Measurements from ENCODE around the gene MYH6. TPM values are rescaled to one million over a fixed set of nuclear protein-coding genes. Genes with fewer than 3 reads are reported as not detected.
"Not testable (repeated sequence)": the region's sequence is repeated elsewhere in the genome, so short reads cannot be mapped to it uniquely, and the experiment has no call there.

Gene MYH6
- polyA plus RNA-seq, 4 donors = 0.01 to 52.1 (median 1.1) TPM

DNA sequence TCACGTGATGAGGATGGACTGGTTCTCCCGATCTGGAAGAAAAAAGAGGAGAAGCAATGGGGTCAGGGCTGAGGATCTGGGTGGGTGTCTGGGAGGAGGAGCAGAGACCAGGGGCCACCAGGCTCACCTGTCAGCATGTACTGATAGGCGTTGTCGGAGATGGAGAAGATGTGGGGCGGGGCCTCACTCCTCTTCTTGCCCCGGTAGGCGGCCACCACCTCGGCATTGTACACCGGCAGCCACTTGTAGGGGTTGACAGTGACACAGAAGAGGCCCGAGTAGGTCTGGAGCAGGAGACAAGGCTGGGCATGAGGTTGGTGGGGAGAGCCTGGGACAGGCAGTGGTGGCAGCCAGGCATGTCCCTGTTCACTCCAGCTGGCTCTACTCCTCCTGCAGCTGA is 3.0 kb downstream of the MYH6 start:
- no peak overlapping the region for H3K4me3 ChIP-seq (ENCODE audit: low read depth in 1 of 3, low read length in 3 of 3)
- H3K9me3 ChIP-seq (ENCODE audit: control insufficient read depth in 2 of 2, insufficient read depth in 1 of 2, low read depth in 1 of 2, low read length in 1 of 2) = no peaks in the 10 kb centered on the region
- no peak overlapping the region for H3K27ac ChIP-seq (ENCODE audit: low read depth in 1 of 3, low read length in 2 of 3)
- FAIRE-seq = no peak
- no peaks in the 10 kb centered on the region for H3K4me1 ChIP-seq (ENCODE audit: control insufficient read depth in 3 of 3, insufficient read depth in 2 of 3, low read depth in 1 of 3, low read length in 2 of 3)
- peaks cover 0 to 13% (median 0%) of the 10 kb centered on the region in 3 donors for H3K27me3 ChIP-seq (ENCODE audit: control insufficient read depth in 3 of 3, insufficient read depth in 3 of 3, low read length in 3 of 3)
- no peak for DNase-seq
- no peaks in the 10 kb centered on the region for H3K36me3 ChIP-seq (ENCODE audit: control insufficient read depth in 3 of 3, insufficient read depth in 2 of 3, low read depth in 1 of 3, low read length in 3 of 3)
- WGBS, 3 donors = 62 to 78% (median 67%) methylated on average over 9 to 10 of the region's 10 CpGs

DNA sequence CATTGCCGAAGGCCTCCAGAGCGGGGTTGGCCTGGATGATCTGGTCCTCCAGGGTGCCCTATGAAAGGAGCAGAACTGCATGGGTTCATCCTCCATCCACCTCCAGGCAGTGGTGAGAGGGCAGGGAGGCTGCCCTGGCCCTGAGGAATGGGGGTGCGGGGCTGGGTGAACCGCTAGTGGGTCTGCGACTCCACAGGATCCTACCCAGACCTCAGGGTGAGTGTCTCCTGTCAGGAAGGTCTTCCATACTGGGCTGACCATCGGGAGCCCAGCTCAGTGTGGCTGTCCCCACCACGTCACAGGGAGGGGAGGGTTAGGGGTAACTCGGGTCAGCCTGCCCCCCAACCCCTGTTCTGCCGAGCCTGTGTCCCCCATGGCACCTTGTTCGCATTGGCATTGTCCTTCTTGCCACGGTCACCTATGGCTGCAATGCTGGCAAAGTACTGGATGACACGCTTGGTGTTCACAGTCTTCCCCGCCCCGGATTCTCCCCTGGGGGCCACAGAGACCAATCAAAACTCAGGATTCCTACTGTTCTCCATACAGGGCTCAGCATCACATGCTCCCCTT is 3.7 kb downstream of the MYH6 start:
- WGBS, 3 donors = 80 to 88% (median 86%) methylated on average over 13 to 14 of the region's 14 CpGs
- Histone ChIP-seq H3K36me3 (ENCODE audit: control insufficient read depth in 3 of 3, insufficient read depth in 2 of 3, low read depth in 1 of 3, low read length in 3 of 3) (no peaks in the 10 kb centered on the region), H3K27me3 (ENCODE audit: control insufficient read depth in 3 of 3, insufficient read depth in 3 of 3, low read length in 3 of 3) (peaks cover 0 to 13% (median 0%) of the 10 kb centered on the region in 3 donors), H3K9me3 (ENCODE audit: control insufficient read depth in 2 of 2, insufficient read depth in 1 of 2, low read depth in 1 of 2, low read length in 1 of 2) (no peaks in the 10 kb centered on the region), H3K4me3 (ENCODE audit: low read depth in 1 of 3, low read length in 3 of 3) (no peak overlapping the region), H3K27ac (ENCODE audit: low read depth in 1 of 3, low read length in 2 of 3) (no peak overlapping the region), H3K4me1 (ENCODE audit: control insufficient read depth in 3 of 3, insufficient read depth in 2 of 3, low read depth in 1 of 3, low read length in 2 of 3) (no peaks in the 10 kb centered on the region)
- DNase-seq (no peak), FAIRE-seq (no peak)

DNA sequence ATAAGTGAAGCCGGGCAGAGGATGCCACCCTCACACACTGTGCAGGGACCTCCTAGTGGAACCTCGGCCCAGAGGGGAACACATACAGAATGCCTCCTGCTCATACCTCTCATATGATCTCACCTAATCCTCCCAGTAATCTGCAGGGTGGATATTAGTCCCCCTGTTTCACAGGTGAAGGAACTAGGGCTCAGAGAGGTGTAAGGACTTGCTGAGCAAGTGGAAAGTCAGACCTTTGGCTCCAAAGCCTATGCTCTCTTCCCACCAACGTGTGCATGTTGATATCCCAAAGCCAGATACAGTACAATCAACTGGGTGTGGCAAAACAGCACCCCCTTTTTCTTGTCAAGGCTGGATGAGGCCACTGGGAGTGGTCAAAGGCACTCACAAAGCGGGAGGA is 4.2 kb downstream of the MYH6 start:
- H3K27ac ChIP-seq (ENCODE audit: low read depth in 1 of 3, low read length in 2 of 3) = no peak overlapping the region
- FAIRE-seq (no peak), DNase-seq (no peak)
- peaks cover 0 to 13% (median 0%) of the 10 kb centered on the region in 3 donors for H3K27me3 ChIP-seq (ENCODE audit: control insufficient read depth in 3 of 3, insufficient read depth in 3 of 3, low read length in 3 of 3)
- WGBS, 3 donors = 59 to 66% (median 61%) methylated on average over 4 of the region's 4 CpGs
- no peak overlapping the region for H3K4me3 ChIP-seq (ENCODE audit: low read depth in 1 of 3, low read length in 3 of 3)
- H3K9me3 ChIP-seq (ENCODE audit: control insufficient read depth in 2 of 2, insufficient read depth in 1 of 2, low read depth in 1 of 2, low read length in 1 of 2) = no peaks in the 10 kb centered on the region
- no peaks in the 10 kb centered on the region for H3K36me3 ChIP-seq (ENCODE audit: control insufficient read depth in 3 of 3, insufficient read depth in 2 of 3, low read depth in 1 of 3, low read length in 3 of 3)
- H3K4me1 ChIP-seq (ENCODE audit: control insufficient read depth in 3 of 3, insufficient read depth in 2 of 3, low read depth in 1 of 3, low read length in 2 of 3) = no peaks in the 10 kb centered on the region

DNA sequence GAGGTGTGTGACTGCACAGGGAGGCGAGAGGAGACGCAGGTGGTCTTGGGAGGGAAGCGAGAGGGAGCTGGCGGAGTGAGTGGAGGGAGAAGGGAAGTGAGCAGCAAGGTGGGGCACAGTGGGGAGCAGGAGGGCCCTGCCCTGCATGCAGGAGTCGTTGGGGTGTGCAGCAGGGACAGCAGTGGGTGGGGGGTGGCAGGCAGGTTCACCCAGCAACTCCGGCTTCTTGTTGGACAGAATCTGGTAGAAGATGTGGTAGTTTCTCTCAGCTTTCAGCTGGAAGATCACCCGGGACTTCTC is 5.0 kb downstream of the MYH6 start:
- no peak for DNase-seq
- FAIRE-seq = no peak
- H3K27me3 ChIP-seq (ENCODE audit: control insufficient read depth in 3 of 3, insufficient read depth in 3 of 3, low read length in 3 of 3) = peaks cover 0 to 15% (median 0%) of the 10 kb centered on the region in 3 donors

DNA sequence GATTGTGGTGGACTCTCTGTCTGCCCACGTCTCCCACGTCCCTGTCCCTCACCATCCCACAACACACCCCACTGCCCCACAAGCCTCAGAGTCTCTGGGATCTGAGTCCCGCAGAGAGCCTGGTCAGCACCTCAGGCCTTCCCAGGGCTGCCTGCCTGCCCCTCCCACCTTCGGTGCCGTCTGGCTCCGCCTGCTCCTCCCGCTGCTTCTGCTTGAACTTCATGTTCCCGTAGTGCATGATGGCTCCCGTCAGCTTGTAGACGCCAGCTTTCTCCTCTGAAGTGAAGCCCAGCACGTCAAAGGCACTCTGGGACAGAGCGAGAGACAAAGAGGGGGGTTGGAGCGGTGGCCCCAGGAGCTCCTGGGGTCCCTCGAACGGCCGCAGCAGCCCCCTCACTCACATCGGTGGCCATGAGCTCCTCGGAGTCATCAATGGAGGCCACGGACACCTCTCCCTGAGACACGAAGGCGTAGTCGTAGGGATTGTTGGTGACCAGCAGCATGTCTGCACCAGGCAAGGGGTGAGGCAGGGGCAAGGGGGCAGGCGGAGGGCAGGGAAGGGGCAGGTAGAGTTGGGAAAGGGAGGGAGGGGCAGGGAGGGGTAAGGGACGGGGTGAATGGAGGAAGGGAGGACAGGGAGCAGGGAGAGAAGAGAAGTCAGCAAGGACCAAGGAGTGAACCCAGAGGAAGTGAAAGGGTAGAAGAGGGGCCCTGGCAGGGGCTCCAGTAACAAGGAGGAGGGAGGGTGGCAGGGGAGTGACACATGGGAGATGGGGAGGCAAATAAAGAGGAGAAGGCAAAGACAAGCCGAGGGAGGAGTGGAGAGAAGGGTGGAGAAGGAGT is 5.6 kb downstream of the MYH6 start:
- DNase-seq (no peak), FAIRE-seq (no peak)
- Histone ChIP-seq H3K9me3 (ENCODE audit: control insufficient read depth in 2 of 2, insufficient read depth in 1 of 2, low read depth in 1 of 2, low read length in 1 of 2) (no peaks in the 10 kb centered on the region), H3K27me3 (ENCODE audit: control insufficient read depth in 3 of 3, insufficient read depth in 3 of 3, low read length in 3 of 3) (peaks cover 0 to 15% (median 0%) of the 10 kb centered on the region in 3 donors), H3K27ac (ENCODE audit: low read depth in 1 of 3, low read length in 2 of 3) (no peak overlapping the region), H3K4me1 (ENCODE audit: control insufficient read depth in 3 of 3, insufficient read depth in 2 of 3, low read depth in 1 of 3, low read length in 2 of 3) (no peaks in the 10 kb centered on the region), H3K4me3 (ENCODE audit: low read depth in 1 of 3, low read length in 3 of 3) (no peak overlapping the region), H3K36me3 (ENCODE audit: control insufficient read depth in 3 of 3, insufficient read depth in 2 of 3, low read depth in 1 of 3, low read length in 3 of 3) (no peaks in the 10 kb centered on the region)
- WGBS, 3 donors = 53 to 67% (median 67%) methylated on average over 24 to 25 of the region's 25 CpGs

More for the DNA sequence above, 5.0 kb downstream of the MYH6 start:
- no peak overlapping the region for H3K27ac ChIP-seq (ENCODE audit: low read depth in 1 of 3, low read length in 2 of 3)
- no peak overlapping the region for H3K4me3 ChIP-seq (ENCODE audit: low read depth in 1 of 3, low read length in 3 of 3)
- 53 to 62% (median 60%) methylated on average over 7 of the region's 7 CpGs for WGBS, 3 donors
- H3K36me3 ChIP-seq (ENCODE audit: control insufficient read depth in 3 of 3, insufficient read depth in 2 of 3, low read depth in 1 of 3, low read length in 3 of 3) = no peaks in the 10 kb centered on the region
- no peaks in the 10 kb centered on the region for H3K9me3 ChIP-seq (ENCODE audit: control insufficient read depth in 2 of 2, insufficient read depth in 1 of 2, low read depth in 1 of 2, low read length in 1 of 2)
- H3K4me1 ChIP-seq (ENCODE audit: control insufficient read depth in 3 of 3, insufficient read depth in 2 of 3, low read depth in 1 of 3, low read length in 2 of 3) = no peaks in the 10 kb centered on the region

DNA sequence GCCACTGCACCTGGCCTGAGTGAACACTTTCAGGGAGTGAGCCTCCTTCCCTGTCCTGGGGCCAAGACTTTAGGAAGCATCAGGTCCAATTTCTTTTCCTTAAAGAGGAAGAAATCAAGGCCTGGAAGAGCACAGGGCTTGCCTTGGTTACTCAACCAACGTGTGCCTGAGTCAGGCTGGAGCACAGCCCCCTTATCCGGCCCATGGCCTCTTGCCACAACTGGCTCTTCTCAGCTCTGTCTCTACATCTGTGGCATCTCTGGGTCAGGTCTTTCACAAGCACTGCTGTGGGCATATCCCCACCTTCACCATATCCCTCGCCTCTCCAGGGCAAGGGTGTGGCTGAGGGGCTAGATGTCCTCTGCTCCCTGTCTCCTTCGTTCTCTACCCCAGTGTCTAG is 6.8 kb downstream of the MYH6 start:
- DNase-seq = no peak
- no peak overlapping the region for H3K27ac ChIP-seq (ENCODE audit: low read depth in 1 of 3, low read length in 2 of 3)
- no peaks in the 10 kb centered on the region for H3K4me1 ChIP-seq (ENCODE audit: control insufficient read depth in 3 of 3, insufficient read depth in 2 of 3, low read depth in 1 of 3, low read length in 2 of 3)
- no peak for FAIRE-seq
- WGBS, 3 donors = 69 to 79% (median 76%) methylated on average over 4 of the region's 4 CpGs
- H3K9me3 ChIP-seq (ENCODE audit: control insufficient read depth in 2 of 2, insufficient read depth in 1 of 2, low read depth in 1 of 2, low read length in 1 of 2) = no peaks in the 10 kb centered on the region
- no peak overlapping the region for H3K4me3 ChIP-seq (ENCODE audit: low read depth in 1 of 3, low read length in 3 of 3)
- H3K36me3 ChIP-seq (ENCODE audit: control insufficient read depth in 3 of 3, insufficient read depth in 2 of 3, low read depth in 1 of 3, low read length in 3 of 3) = no peaks in the 10 kb centered on the region
- H3K27me3 ChIP-seq (ENCODE audit: control insufficient read depth in 3 of 3, insufficient read depth in 3 of 3, low read length in 3 of 3) = peaks cover 0 to 15% (median 0%) of the 10 kb centered on the region in 3 donors

DNA sequence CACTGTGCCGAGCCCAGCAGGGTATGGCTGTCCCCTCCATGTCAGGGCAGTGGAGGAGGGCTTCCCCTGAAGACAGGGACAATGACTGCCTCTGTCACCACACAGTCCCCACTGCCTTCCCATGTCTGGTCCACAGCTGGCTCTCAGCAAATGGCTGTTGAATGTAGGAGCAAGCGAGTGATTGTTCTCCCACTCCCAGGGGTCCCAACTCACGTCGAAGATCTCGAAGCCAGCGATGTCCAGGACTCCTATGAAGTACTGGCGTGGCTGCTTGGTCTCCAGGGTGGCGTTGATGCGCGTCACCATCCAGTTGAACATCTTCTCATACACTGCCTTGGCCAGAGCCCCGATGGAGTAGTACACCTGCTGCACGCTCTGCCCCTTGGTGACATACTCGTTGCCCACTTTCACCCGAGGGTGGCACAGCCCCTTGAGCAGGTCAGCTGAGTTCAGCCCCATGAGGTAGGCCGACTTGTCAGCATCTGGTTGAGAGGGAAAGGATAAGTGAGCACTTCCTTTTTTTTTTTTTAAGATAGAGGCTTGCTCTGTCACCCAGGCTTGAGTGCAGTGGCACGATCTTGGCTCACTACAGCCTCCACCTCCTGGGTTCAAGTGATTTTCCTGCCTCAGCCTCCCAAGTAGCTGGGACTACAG is 7.5 kb downstream of the MYH6 start:
- peaks cover 0 to 13% (median 0%) of the 10 kb centered on the region in 3 donors for H3K27me3 ChIP-seq (ENCODE audit: control insufficient read depth in 3 of 3, insufficient read depth in 3 of 3, low read length in 3 of 3)
- not testable (repeated sequence) for H3K36me3 ChIP-seq (ENCODE audit: control insufficient read depth in 3 of 3, insufficient read depth in 2 of 3, low read depth in 1 of 3, low read length in 3 of 3); H3K4me1 ChIP-seq (ENCODE audit: control insufficient read depth in 3 of 3, insufficient read depth in 2 of 3, low read depth in 1 of 3, low read length in 2 of 3); H3K4me3 ChIP-seq (ENCODE audit: low read depth in 1 of 3, low read length in 3 of 3); DNase-seq; FAIRE-seq; H3K27ac ChIP-seq (ENCODE audit: low read depth in 1 of 3, low read length in 2 of 3); H3K9me3 ChIP-seq (ENCODE audit: control insufficient read depth in 2 of 2, insufficient read depth in 1 of 2, low read depth in 1 of 2, low read length in 1 of 2)
- 82 to 87% (median 86%) methylated on average over 16 of the region's 16 CpGs for WGBS, 3 donors

DNA sequence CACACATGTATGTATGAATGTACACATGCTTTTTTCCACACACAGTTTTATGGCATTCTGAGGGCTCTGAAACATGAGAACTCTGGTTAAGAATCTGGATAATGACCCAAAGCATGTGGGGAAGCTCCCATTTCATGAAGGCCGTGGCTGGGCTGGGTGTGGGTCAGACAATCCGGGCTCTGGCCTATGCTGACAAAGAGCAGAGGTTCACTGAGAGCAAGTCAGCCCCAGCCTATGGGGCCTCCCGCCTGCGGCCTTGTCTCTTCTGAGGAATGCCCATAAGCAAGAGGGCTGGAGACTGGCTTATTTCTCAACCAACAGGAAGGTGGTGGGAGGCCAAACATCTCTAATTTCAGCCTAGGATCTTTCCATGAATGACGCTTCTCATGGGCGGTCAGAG is 8.5 kb downstream of the MYH6 start:
- FAIRE-seq (no peak), DNase-seq (no peak)
- Histone ChIP-seq H3K27ac (ENCODE audit: low read depth in 1 of 3, low read length in 2 of 3) (no peak overlapping the region), H3K9me3 (ENCODE audit: control insufficient read depth in 2 of 2, insufficient read depth in 1 of 2, low read depth in 1 of 2, low read length in 1 of 2) (no peaks in the 10 kb centered on the region), H3K27me3 (ENCODE audit: control insufficient read depth in 3 of 3, insufficient read depth in 3 of 3, low read length in 3 of 3) (peaks cover 0 to 13% (median 0%) of the 10 kb centered on the region in 3 donors), H3K36me3 (ENCODE audit: control insufficient read depth in 3 of 3, insufficient read depth in 2 of 3, low read depth in 1 of 3, low read length in 3 of 3) (no peaks in the 10 kb centered on the region), H3K4me3 (ENCODE audit: low read depth in 1 of 3, low read length in 3 of 3) (no peak overlapping the region), H3K4me1 (ENCODE audit: control insufficient read depth in 3 of 3, insufficient read depth in 2 of 3, low read depth in 1 of 3, low read length in 2 of 3) (no peaks in the 10 kb centered on the region)
- WGBS, 3 donors = 79 to 86% (median 86%) methylated on average over 6 of the region's 6 CpGs
